Stimulated activated CD4-positive, alpha-beta T cell treated with anti-CD3 and anti-CD28 coated beads, Interleukin-1b, Interleukin-23, amount 100 ng/mL, for 1 hour (primary cell): ENCODE results near the gene TMEM121B.

Experiments used
- DNase-seq, 2 donors: peaks; one replicate each; pipeline ENCODE4 v3.0.0-alpha.2; 2020; ENCODE audit warnings: low read depth in 2 of 2

The TMEM121B gene

GRCh38 chr22:17091851-17092250 lies 29.3 kb downstream of the TMEM121B start:
- DNase-seq, result no peak

DNA sequence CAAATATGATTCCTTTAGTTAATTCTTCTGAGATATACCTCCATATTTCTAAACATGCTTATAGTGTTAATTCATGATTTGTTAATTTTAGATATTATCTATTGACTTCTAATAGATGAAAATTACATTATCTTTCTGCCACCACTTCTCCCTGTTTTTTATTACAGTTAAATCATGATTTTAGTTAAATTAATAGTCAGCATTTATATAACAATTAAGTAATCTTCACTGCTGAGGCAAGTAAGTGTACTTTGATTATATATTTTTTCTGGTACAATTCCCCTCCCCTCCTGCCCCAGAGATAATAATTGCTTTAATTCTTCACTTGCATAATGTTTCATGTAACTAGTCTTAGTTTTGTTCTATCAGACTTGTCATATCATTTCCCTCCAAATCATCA lies 30.6 kb downstream of the TMEM121B start:
- no peak for DNase-seq

- no peak for DNase-seq
Observed at GRCh38 chr22:17087498-17088131, 33.5 kb downstream of the TMEM121B start.

GRCh38 chr22:17086788-17087497 lies 34.2 kb downstream of the TMEM121B start:
- no peak for DNase-seq

GRCh38 chr22:17086296-17086695 lies 34.9 kb downstream of the TMEM121B start:
- no peak for DNase-seq

DNA sequence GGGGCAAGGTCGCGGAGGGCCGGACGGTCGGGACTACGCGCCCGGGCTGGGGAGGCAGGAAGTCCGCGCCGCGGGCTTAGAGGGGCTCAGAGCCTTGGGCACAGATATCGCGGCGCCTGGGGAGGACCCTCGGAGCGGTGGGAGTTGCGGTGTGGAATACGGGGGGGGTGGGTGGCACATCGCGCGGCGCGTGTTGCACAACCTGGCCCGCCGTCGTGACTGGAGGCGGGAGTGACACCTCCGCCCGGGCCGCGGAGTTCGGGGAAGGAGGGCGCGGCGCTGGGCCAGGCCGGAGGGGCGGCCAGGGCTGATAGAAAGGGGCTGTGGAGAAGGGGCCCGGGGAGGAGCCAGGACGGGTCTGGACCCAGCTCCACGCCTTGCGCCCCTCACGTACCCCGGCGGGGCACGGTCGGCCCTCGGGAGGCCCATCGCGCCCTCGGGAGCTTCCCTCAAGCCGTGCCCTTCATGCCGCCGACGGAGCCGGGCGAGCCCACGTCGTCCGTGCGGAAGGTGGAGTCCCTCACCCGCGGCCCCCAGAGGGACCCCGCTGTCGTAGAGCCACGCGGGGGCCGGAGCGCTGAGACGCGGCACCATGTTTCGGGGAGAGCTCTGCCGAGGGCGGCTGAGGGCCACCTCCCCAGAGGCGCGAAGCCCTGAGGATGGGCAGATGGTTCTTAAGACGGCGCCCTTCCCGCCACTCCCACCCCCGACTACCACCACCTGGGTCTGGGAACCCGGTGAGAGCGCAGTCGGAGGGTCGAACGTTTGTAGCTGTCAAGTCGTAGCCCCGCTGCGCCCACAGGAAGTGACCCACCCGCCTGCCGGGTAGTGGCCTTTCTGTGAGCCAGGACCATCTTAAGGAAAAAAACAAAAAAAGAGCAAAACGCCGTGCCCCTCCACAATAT lies 35.6 kb downstream of the TMEM121B start:
- DNase-seq, result no peak

- DNase-seq, result peak; percentile 87 to 93
Observed at GRCh38 chr22:17084554-17085276, 36.4 kb downstream of the TMEM121B start, which contains the start of gene IL17RA. Gene IL17RA, plus strand, starts transcription at chr22:17085000. Its CDS starts 92 bp downstream, at chr22:17085092.

- no peak for DNase-seq
Observed at GRCh38 chr22:17083811-17084441, 37.2 kb downstream of the TMEM121B start.

GRCh38 chr22:17083255-17083654 lies 37.9 kb downstream of the TMEM121B start:
- no peak for DNase-seq

DNA sequence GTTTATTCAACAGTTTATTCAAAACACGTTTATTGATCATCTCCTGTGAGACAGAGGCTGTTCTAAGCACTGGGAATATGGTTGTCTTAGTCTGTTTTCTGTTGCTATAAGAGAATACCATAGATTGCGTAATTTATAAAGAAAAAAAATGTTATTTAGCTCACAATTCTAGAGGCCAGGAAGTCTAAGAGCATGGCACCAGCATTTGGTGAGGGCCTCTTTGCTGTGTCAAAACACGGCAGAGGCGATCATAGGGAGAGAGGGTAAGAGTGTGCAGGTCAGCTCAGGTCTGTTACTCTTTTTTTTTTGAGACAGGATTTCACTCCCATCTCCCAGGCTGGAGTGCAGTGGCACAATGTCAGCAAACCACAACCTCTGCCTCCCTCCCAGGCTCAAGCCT lies 41.6 kb downstream of the TMEM121B start:
- no peak for DNase-seq

DNA sequence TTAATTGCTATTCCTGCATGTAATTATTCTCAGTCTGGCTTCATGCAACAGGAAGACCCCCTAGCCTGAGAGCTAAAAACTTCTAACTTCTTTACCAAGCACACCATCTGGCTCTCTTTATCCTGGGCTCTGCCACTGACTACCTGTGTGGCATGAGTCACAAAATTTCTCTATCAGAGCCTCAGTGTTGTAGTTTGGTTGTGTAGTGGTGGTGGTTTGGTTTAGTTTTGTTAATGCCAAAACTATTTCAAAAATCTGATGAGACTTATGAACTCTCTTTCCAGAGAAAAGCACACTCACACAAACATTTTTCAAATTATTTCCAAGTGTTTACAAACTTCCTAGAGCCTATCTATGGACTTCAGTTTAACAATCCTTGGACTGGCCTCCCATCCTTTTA lies 43.9 kb downstream of the TMEM121B start:
- no peak for DNase-seq

- no peak for DNase-seq
Observed at GRCh38 chr22:17074648-17075002, 46.5 kb downstream of the TMEM121B start.

GRCh38 chr22:17072877-17073276 lies 48.3 kb downstream of the TMEM121B start:
- DNase-seq, result no peak
